ENCODE measurements around the gene TNFAIP8. TPM values are rescaled to one million over a fixed set of nuclear protein-coding genes. Genes with fewer than 3 reads are reported as not detected.

Gene TNFAIP8
- total RNA-seq, 1 donor, result 66.0 TPM

- DNase-seq (ENCODE audit: low read depth in 2 of 3, low spot score in 2 of 3), result no peak
Observed at GRCh38 chr5:119345861-119346260, 10.0 kb upstream of the TNFAIP8 start.

GRCh38 chr5:119346394-119346793, 9.4 kb upstream of the TNFAIP8 start:
- DNase-seq (ENCODE audit: low read depth in 2 of 3, low spot score in 2 of 3), result no peak

GRCh38 chr5:119347574-119347973, 8.2 kb upstream of the TNFAIP8 start:
- DNase-seq (ENCODE audit: low read depth in 2 of 3, low spot score in 2 of 3), result no peak

- DNase-seq (ENCODE audit: low read depth in 2 of 3, low spot score in 2 of 3), result no peak
Observed at GRCh38 chr5:119347991-119348390, 7.8 kb upstream of the TNFAIP8 start.

GRCh38 chr5:119353213-119353612, 2.6 kb upstream of the TNFAIP8 start:
- DNase-seq (ENCODE audit: low read depth in 2 of 3, low spot score in 2 of 3), result no peak

GRCh38 chr5:119353686-119354366, 2.0 kb upstream of the TNFAIP8 start:
- DNase-seq (ENCODE audit: low read depth in 2 of 3, low spot score in 2 of 3), result no peak

DNA sequence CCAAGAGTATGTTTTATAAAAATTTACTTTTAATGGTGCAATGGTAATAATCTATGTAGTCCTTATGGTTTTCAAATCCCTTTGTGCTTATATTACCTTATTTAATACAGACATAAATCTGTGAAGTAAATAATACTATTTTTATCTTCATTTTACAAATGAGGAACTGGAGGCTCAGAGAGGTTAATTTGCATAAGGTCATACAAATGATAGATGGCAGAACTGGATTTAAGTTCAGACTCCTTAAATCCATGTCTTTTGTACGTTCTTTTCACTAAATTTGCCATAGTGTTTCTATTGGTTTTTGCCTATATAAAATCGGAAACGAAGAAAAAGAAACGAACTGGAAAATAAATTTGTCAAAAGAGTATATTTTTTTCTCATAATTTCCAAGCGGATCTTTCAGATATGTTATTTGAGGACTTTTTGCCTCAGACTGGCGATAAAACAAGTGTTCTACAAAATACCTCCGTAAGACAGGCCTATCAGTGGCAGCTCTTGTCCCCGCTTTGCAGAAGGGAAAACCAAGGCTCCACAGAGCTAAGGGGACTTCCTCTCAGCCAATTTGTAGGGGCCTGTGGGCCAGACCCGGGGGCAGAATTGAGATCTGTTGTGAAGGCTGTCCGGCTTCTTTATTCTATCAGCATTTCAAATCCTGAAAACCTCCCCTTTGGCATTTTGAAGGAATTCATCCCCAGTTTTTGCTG, 1.1 kb upstream of the TNFAIP8 start:
- DNase-seq (ENCODE audit: low read depth in 2 of 3, low spot score in 2 of 3), result no peak

DNA sequence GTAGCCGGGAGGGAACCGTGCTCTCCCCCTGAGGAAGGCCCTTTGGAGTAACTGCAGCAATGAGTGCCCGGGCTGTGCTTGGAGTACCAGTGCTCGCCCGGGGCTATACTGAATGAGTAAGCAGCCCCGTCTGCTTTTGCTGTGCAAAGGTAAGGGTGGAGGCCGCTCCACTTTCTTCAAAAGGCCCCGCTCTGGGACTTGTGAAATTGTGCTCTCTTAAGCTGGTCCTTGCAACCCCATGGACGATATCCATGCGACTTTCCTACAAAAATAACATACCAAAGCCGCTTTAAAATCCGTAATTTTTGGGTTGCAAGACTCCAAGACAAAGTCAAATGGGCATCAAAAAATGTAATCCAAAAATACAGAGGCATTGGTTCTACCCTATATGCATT, 578 bp upstream of the TNFAIP8 start:
- DNase-seq (ENCODE audit: low read depth in 2 of 3, low spot score in 2 of 3), result no peak

GRCh38 chr5:119356612-119357188, 881 bp downstream of the TNFAIP8 start:
- no peak for DNase-seq (ENCODE audit: low read depth in 2 of 3, low spot score in 2 of 3)

DNA sequence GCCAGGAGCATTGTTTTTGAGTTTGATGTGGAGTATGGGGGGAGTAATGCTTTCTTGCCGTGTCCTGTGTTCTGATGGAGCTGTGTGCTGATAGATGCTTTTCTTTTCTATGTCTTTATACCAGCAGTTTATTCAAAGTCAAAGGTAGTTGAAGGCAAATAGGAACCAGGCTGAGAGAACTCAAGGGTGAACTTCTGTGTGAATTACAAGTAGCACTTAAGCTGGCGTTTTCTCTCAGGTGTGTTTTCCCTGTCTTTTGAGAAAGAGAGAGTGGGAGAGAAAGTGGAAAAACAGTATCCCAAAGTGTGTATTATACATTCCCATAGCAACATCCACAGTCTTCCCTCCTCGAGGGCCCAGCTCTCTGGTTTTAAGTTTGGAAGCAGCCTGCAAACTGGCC, 1.5 kb downstream of the TNFAIP8 start:
- DNase-seq (ENCODE audit: low read depth in 2 of 3, low spot score in 2 of 3), result no peak

DNA sequence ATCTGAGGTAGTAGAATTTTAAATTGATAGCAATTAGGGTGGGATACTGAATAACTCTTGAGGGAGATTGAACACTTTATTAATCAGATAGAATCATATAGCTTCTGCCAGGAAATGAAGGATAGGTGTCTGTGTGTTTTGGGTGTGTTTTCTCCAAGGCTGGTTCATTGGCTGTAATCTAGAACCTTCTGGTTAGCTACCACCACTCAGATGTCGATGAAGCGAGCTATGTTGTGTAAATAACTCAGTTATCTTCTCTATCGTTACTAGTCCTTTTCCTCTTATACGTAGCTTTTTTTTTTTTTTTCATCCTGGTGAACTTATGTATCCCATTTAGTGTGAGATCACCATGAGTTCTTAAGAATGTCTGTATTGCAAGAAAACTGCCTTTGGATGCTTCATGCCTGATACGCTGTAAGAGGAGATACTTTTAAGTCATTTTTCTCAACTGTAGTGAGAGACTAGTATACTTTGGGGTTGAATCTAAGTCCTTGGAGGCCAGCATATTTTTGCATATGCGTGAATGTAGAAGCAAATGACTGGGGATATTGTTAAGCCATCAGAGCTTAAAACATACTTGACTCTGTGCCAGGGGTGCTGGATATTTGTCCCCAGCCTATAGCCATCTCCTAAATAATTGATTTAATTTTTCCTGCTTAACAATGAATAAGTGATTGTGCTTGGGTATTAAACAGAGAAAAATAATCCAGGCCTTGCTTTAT, 2.1 kb downstream of the TNFAIP8 start:
- no peak for DNase-seq (ENCODE audit: low read depth in 2 of 3, low spot score in 2 of 3)

DNA sequence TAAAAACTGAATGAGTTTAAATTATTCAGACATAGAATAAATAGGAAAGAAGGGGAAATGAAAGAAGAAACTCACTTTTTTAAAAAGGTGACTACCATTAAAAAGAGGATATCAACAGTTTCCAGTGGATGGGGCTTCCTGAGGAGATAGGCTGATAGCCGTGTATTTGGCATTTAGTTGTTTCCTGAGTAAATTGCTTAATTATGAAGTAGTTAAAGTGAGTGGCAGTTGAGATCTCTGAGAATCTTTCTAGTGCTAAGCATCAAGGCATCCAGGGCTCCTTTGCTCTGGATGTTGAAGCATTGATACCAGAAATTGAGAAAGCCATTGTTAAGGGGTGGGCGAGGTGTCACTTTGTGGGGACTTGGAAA, 2.7 kb downstream of the TNFAIP8 start:
- DNase-seq (ENCODE audit: low read depth in 2 of 3, low spot score in 2 of 3), result no peak

GRCh38 chr5:119358901-119359603, 3.2 kb downstream of the TNFAIP8 start:
- no peak for DNase-seq (ENCODE audit: low read depth in 2 of 3, low spot score in 2 of 3)

GRCh38 chr5:119359737-119360413, 4.1 kb downstream of the TNFAIP8 start:
- no peak for DNase-seq (ENCODE audit: low read depth in 2 of 3, low spot score in 2 of 3)

DNA sequence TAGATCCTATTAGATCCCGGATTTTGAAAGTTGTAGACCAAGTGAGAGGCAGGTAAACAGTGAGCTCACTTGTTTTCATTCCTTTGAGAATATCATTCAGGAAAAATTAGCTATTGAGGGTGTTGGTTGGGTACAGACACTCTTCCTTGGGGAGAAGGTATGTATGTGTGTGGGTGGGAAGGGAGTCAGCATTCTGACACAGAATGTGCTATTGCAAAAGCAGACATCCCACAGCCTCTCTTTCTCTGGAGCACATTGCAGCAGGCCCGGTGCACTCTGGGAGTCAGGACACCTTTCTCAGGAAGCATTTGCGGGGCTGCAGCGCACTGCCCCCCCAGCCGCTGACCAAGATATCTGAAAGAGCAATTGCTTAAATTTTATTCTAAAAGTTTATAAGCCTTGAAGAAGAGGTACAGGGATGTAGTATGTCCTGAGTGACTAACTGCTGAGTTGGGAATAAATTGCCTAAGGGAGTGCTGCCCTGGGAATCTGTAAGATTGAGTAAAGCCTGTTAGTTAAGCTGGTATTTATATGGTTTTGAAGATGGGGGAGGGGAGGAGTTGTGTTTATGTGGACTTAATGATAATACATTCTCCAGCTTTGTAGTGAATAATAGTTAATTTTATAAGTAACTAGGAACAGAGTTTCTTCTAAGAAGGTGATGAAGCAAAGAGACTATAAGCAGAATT, 5.2 kb downstream of the TNFAIP8 start:
- no peak for DNase-seq (ENCODE audit: low read depth in 2 of 3, low spot score in 2 of 3)

- DNase-seq (ENCODE audit: low read depth in 2 of 3, low spot score in 2 of 3), result no peak
Observed at GRCh38 chr5:119361594-119362125, 5.8 kb downstream of the TNFAIP8 start.

DNA sequence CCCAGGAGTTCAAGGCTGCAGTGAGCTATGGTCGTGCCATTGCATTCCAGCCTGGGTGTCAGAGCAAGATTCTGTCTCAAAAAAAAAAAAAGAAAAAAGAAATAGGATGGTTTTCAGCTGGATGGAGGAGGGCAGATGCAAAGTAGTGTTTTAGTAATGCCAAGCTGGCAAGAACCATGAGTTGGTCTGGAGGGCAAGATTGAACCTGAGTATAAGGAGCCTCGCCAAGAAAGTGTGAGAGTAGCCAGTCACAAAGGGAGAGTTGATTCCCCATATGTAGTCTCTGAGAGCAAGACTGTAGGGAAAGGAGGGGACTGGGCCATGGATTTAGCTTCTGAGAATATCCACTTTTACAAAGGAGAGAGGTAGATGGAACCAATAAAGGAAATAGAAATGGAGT, 6.9 kb downstream of the TNFAIP8 start:
- no peak for DNase-seq (ENCODE audit: low read depth in 2 of 3, low spot score in 2 of 3)

DNA sequence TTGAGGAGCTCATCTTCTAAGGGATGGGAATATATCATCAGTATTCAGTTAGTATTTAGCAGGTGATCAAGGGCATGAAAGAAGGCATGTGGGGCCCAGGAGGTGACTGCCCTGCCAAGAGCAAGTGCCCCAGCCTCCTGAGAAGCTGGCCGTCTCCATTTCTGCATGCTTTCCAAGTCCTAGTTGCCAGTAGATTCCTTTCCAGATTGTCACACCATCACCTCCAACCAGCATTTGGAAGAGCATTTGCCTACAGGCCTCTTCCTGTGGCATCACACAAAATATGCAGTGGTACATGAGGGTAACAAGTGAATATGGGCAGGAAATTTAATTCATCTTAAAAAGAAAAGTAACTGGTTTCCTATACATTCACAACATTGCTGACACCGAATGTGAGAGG, 7.5 kb downstream of the TNFAIP8 start:
- no peak for DNase-seq (ENCODE audit: low read depth in 2 of 3, low spot score in 2 of 3)

DNA sequence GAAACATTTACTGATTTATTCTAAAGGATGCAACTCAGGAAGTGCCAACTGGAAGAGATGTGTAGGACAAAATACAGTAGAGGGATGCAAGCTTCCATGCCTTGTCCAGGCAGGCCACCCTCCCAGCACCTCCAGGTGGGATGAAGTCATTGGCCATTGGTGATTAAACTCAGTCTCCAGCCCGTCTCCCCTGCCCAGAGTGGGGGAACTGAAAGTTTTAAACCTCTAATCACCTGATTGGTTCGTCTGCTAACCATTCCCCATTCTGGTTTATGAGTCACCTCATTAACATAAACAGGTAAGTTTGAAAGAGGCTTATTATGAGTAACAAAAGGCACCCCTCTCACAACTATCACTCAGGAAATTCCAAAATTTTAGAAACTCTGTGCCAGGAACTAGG, 8.1 kb downstream of the TNFAIP8 start:
- DNase-seq (ENCODE audit: low read depth in 2 of 3, low spot score in 2 of 3), result no peak

Measured in hematopoietic multipotent progenitor cell (in vitro differentiated cells).